ENCODE measurements around the gene PHLDB3.
"Not testable (repeated sequence)": the region's sequence is repeated elsewhere in the genome, so short reads cannot be mapped to it uniquely, and the experiment has no call there.

The PHLDB3 gene

DNA sequence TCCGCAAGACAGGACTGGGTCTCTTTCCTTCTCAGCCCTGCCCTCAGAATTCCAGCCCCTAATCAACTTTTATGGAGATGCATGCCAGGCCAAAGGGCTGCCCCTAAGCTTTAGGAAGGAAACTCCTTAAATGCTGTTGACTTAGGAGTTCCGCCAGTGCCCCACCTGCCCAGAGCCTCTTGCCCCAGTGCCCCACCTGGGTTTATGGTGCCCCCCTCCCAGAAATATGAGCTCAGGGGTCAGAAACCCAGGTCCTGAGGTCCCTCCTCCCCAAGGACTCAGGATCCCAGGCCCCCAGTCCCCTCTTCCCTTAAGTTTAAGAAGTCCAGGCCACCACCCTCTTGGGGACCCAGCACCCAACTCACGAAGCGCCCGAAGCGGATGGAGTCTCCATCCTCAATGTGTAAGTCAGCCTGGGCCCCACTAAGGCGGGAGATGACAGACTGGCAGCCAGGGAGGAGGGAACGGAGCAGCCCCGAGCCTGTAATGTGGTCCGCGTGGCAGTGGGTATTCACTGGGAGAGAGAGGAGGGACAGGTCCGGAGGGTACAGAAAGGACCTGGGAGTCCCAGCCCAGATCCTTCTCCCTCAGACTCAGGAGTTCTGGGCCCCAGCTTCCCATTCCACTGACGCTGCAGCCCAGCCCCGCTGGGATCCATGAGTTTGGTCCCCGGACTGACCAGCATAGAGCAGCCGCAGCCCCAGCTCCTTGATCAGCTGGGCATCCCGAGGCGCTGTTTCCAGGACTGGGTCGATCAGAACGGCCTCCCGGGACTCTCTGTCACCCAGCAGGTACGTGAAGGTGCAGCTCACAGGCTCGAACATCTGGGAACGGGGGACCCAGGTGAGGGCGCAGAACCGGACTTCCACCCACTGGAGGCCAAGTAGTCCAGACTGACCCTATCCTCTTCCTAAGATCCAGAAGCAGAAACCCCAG is 21.6 kb upstream of the PHLDB3 start:
- H3K36me3 ChIP-seq, result no peaks in the 10 kb centered on the region
- no peak for DNase-seq
- H3K27me3 ChIP-seq (ENCODE audit: insufficient read depth, low read depth, severe bottlenecking), result no peaks in the 10 kb centered on the region
- TF ChIP-seq, protein P1, sequence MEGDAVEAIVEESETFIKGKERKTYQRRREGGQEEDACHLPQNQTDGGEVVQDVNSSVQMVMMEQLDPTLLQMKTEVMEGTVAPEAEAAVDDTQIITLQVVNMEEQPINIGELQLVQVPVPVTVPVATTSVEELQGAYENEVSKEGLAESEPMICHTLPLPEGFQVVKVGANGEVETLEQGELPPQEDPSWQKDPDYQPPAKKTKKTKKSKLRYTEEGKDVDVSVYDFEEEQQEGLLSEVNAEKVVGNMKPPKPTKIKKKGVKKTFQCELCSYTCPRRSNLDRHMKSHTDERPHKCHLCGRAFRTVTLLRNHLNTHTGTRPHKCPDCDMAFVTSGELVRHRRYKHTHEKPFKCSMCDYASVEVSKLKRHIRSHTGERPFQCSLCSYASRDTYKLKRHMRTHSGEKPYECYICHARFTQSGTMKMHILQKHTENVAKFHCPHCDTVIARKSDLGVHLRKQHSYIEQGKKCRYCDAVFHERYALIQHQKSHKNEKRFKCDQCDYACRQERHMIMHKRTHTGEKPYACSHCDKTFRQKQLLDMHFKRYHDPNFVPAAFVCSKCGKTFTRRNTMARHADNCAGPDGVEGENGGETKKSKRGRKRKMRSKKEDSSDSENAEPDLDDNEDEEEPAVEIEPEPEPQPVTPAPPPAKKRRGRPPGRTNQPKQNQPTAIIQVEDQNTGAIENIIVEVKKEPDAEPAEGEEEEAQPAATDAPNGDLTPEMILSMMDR (IDR thresholded peaks at IDR 0.05; ENCODE audit: low read depth, low read length), result no peak
- H3K27ac ChIP-seq, result peak overlapping the region; percentile 59; the same call in 1 of the 2 replicates
- peak overlapping the region; percentile 81 for H3K4me3 ChIP-seq (ENCODE audit: low read depth, low read length)
- no peaks in the 10 kb centered on the region for H3K9me3 ChIP-seq (ENCODE audit: severe bottlenecking)

DNA sequence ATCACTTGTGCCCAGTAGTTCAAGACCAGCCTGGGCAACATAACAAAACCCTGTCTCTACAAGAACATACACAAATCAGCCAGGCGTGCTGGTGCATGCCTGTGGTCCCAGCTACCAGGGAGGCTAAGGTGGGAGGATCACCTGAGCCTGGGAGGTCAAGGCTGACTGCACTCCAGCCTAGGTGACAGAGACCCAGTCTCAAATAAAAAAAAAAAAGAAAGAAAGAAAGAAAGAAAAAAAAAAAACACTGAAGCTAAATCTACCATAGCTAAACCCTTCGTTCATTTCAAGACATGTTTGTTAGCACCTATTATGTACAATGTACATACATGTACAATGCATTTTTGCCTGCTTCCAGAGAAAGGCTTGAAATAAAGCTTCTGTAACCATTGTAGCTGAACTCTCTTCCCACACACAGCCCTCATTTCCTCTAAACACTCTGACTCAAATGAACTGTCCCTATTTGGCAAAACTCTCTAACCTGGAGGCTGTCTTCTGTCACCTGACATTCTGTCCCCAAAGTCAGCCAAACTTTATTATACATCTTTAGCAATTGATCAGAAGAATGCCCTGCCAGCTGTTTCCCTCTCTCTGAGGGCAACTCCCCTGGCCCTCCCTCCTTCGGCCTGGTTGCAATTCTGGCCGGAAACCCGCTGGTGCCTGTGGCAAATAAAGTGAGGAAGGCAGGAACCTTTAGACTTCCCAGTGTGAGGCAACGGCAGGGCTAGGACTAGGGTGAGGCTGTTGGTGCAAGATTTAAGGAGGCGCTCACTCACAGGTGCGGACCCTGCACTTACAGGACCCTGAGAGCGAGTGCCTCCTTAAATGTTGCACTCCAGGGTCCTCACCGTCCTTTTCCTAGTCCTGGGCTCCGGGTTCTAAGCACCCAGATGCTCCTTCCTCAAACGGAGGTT is 20.6 kb upstream of the PHLDB3 start:
- DNase-seq, result no peak
- no peaks in the 10 kb centered on the region for H3K9me3 ChIP-seq (ENCODE audit: severe bottlenecking)
- no peaks in the 10 kb centered on the region for H3K27me3 ChIP-seq (ENCODE audit: insufficient read depth, low read depth, severe bottlenecking)
- no peak overlapping the region for H3K4me3 ChIP-seq (ENCODE audit: low read depth, low read length)
- no peak overlapping the region for H3K27ac ChIP-seq
- no peaks in the 10 kb centered on the region for H3K36me3 ChIP-seq
- TF ChIP-seq, protein P1 (IDR thresholded peaks at IDR 0.05; ENCODE audit: low read depth, low read length), result no peak

DNA sequence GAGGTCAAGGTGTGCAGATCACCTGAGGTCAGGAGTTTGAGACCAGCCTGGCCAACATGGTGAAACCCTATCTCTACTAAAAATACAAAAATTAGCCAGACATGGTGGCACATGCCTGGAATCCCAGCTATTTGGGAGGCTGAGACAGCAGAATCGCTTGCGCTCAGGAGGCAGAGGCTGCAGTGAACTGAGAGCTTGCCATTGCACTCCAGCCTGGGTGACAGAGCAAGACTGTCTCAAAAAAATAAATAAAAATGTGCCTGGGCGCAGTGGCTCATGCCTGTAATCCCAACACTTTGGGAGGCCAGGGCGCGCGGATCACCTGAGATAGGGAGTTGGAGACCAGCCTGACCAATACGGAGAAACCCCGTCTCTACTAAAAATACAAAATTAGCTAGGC is 19.1 kb upstream of the PHLDB3 start:
- H3K27ac ChIP-seq; H3K27me3 ChIP-seq (ENCODE audit: insufficient read depth, low read depth, severe bottlenecking); H3K4me3 ChIP-seq (ENCODE audit: low read depth, low read length); H3K36me3 ChIP-seq; DNase-seq; H3K9me3 ChIP-seq (ENCODE audit: severe bottlenecking): not testable (repeated sequence)

DNA sequence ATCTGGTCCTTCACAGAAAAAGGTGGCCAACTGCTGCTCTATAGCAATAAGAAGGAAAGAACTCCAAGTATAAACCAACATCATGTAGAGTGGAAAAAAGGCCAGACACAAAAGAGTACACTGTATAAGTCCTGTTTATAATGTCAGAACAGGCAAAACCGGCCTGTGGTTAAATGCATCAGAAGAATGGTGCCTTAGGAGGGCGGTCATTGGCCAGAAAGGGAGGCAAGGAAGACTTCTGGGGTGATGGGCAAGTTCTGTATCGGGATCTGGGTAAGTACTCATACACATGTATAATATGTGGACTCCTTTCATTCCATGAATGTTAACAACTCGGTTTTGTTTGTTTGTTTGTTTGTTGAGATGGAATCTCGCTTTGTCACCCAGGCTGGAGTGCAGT is 18.4 kb upstream of the PHLDB3 start:
- Histone ChIP-seq H3K4me3 (ENCODE audit: low read depth, low read length) (no peak overlapping the region), H3K36me3 (no peaks in the 10 kb centered on the region), H3K27ac (no peak overlapping the region), H3K27me3 (ENCODE audit: insufficient read depth, low read depth, severe bottlenecking) (no peaks in the 10 kb centered on the region), H3K9me3 (ENCODE audit: severe bottlenecking) (no peaks in the 10 kb centered on the region)
- TF ChIP-seq, protein P1 (IDR thresholded peaks at IDR 0.05; ENCODE audit: low read depth, low read length), result no peak
- no peak for DNase-seq

DNA sequence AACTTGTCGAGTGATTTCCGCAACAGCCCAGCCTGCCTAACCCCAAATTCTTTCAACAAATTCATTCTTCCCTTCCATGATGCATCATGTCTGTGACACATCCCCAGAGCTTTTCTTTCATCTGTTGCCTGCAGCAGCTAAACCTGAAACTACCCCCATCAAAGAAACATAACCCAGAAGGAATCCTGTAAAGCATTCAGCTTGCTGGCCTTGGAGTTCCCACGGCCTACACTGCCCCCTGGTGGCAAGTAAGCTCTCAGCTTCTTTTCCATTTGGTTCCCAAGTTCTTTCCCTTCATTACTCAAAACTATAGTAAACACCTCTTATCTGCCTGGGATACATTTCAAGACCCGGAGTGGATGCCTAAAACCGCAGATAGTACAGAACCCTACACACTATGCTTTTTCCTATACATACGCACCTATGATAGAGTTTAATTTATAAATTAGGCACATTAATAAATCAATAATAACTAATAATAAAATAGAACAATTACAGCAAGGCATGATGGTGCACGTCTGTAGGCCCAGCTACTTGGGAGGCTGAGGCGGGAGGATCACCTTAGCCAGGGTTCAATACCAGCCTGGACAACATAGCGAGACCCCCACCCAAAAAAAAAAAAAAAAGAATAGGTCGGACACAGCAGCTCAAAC is 15.0 kb upstream of the PHLDB3 start:
- no peaks in the 10 kb centered on the region for H3K27me3 ChIP-seq (ENCODE audit: insufficient read depth, low read depth, severe bottlenecking)
- no peaks in the 10 kb centered on the region for H3K9me3 ChIP-seq (ENCODE audit: severe bottlenecking)
- no peak overlapping the region for H3K4me3 ChIP-seq (ENCODE audit: low read depth, low read length)
- no peak overlapping the region for H3K27ac ChIP-seq
- DNase-seq, result peak; percentile 79
- TF ChIP-seq, protein P1 (IDR thresholded peaks at IDR 0.05; ENCODE audit: low read depth, low read length), result peak; percentile 66
- no peaks in the 10 kb centered on the region for H3K36me3 ChIP-seq
